Tibial artery (tissue), 4 donors: ENCODE measurements around the gene OR13C9.
"Not testable (repeated sequence)": the region's sequence is repeated elsewhere in the genome, so short reads cannot be mapped to it uniquely, and the experiment has no call there.

Experiments
- DNase-seq, 2 donors: peaks; one replicate each; pipeline ENCODE4 v3.0.0-alpha.2; 2019
- H3K27ac ChIP-seq, 2 donors: fragments of 200-600 bp; sonication (generic) in 1 of 2; 1 replicate in 1 of 2; 2 replicates in 1 of 2; pipeline ENCODE4 v1.5.1; 2018 to 2019; ENCODE audit warnings: mild to moderate bottlenecking in 1 of 2
- H3K27me3 ChIP-seq, 2 donors: fragments of 200-600 bp; sonication (generic) in 1 of 2; one replicate each; pipeline versions ENCODE4 v1.5.1 to v1.6.0; 2016 to 2019
- H3K36me3 ChIP-seq, 3 donors: fragments of 200-600 bp; sonication (generic) in 2 of 3; one replicate each; pipeline ENCODE4 v1.5.1; 2016 to 2019; ENCODE audit warnings: mild to moderate bottlenecking in 2 of 3
- H3K4me1 ChIP-seq, 4 donors: fragments of 200-600 bp; sonication (generic) in 2 of 4; 1 replicate in 3 of 4; 2 replicates in 1 of 4; pipeline ENCODE4 v1.5.1; 2016 to 2019
- H3K4me3 ChIP-seq, 2 donors: fragments of 200-600 bp; sonication (generic) in 1 of 2; 1 replicate in 1 of 2; 2 replicates in 1 of 2; pipeline ENCODE4 v1.5.1; 2018 to 2019; ENCODE audit warnings: mild to moderate bottlenecking in 2 of 2
- H3K9me3 ChIP-seq, 3 donors: fragments of 200-600 bp; sonication (generic) in 1 of 3; one replicate each; pipeline ENCODE4 v1.5.1; 2016 to 2019
- intact Hi-C: fragments of 100-400 bp; cut with DNase I; formaldehyde crosslinking; loops from one replicate; pipeline ENCODE4 v1.15.0; 2023; ENCODE audit warnings: low total_unique reads
- TF ChIP-seq, protein P1 (sequence below), 2 experiments: fragments of 200-600 bp in 1 of 2; fragments of 450-650 bp in 1 of 2; IDR thresholded peaks; one replicate each; pipeline ENCODE4 v1.5.1; 2017 to 2019; ENCODE audit warnings: antibody characterized with exemption in 2 of 2, mild to moderate bottlenecking in 1 of 2, moderate library complexity in 1 of 2

Gene OR13C9, protein sequence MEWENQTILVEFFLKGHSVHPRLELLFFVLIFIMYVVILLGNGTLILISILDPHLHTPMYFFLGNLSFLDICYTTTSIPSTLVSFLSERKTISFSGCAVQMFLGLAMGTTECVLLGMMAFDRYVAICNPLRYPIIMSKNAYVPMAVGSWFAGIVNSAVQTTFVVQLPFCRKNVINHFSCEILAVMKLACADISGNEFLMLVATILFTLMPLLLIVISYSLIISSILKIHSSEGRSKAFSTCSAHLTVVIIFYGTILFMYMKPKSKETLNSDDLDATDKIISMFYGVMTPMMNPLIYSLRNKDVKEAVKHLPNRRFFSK

DNA sequence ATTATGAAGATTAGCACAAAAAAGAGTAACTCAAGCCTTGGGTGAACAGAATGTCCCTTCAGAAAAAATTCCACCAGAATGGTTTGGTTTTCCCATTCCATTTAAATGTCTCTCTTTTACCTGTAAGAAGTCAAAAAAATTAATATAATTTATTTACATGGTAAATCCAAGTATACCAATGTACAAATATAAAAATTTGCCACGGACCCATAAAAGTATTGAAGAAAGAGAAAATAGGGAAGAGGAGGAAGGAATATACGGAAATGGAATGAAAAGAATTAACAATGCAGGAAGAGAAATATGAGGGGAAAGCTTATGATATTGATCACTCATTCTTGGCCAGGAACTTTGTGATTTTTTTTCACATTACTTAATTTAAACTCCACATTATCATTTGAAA lies at the start of gene OR13C9:
OR13C9 (minus strand) TSS at position 101 of the 400 bp plus-strand sequence; CDS start at position 101, 0 bp downstream.
- no peak for DNase-seq
- Histone ChIP-seq H3K27me3 (no peaks in the 10 kb centered on the region), H3K4me3 (no peak within 1 kb of the TSS), H3K36me3 (no peaks in the 10 kb centered on the region), H3K9me3 (no peaks in the 10 kb centered on the region), H3K4me1 (no peaks in the 10 kb centered on the region), H3K27ac (no peak within 1 kb of the TSS)
- intact Hi-C loops: no loop called here
- TF ChIP-seq, protein P1, sequence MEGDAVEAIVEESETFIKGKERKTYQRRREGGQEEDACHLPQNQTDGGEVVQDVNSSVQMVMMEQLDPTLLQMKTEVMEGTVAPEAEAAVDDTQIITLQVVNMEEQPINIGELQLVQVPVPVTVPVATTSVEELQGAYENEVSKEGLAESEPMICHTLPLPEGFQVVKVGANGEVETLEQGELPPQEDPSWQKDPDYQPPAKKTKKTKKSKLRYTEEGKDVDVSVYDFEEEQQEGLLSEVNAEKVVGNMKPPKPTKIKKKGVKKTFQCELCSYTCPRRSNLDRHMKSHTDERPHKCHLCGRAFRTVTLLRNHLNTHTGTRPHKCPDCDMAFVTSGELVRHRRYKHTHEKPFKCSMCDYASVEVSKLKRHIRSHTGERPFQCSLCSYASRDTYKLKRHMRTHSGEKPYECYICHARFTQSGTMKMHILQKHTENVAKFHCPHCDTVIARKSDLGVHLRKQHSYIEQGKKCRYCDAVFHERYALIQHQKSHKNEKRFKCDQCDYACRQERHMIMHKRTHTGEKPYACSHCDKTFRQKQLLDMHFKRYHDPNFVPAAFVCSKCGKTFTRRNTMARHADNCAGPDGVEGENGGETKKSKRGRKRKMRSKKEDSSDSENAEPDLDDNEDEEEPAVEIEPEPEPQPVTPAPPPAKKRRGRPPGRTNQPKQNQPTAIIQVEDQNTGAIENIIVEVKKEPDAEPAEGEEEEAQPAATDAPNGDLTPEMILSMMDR (IDR thresholded peaks at IDR 0.05): no peak

GRCh38 chr9:104658496-104659195 lies 40.6 kb upstream of the OR13C9 start:
- Histone ChIP-seq H3K4me3 (no peak overlapping the region), H3K36me3 (no peaks in the 10 kb centered on the region), H3K27ac (no peak overlapping the region), H3K9me3 (no peaks in the 10 kb centered on the region), H3K4me1 (no peaks in the 10 kb centered on the region), H3K27me3 (no peaks in the 10 kb centered on the region)
- intact Hi-C loops: no loop called here
- TF ChIP-seq, protein P1 (IDR thresholded peaks at IDR 0.05): no peak
- DNase-seq: no peak

DNA sequence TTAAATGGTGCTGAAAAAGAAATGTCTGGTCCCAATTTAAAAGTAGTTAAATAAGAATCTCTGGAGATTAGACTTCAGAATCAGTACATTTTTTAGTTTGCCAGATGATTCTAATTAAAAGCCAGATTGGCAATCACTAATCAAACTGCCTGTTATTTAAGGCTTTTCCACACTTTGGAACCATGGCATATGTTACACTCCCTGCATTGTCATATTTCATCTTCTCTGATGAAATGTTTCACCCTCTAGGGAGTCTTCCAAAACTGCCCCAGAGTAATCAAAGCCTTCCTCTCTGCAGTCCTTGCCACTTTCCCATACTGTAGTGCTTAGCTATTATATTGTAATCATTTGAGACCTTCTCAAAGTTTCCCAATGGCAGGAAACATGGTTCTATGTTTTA lies 17.5 kb upstream of the OR13C9 start:
- H3K9me3 ChIP-seq: peaks cover 0 to 17% (median 12%) of the 10 kb centered on the region in 3 donors
- no peak for DNase-seq
- H3K36me3 ChIP-seq: no peaks in the 10 kb centered on the region
- H3K4me1 ChIP-seq: no peaks in the 10 kb centered on the region
- no peak overlapping the region for H3K27ac ChIP-seq
- TF ChIP-seq, protein P1 (IDR thresholded peaks at IDR 0.05): no peak
- no peak overlapping the region for H3K4me3 ChIP-seq
- intact Hi-C loops: no loop called here
- no peaks in the 10 kb centered on the region for H3K27me3 ChIP-seq

GRCh38 chr9:104633976-104634520 lies 16.0 kb upstream of the OR13C9 start:
- H3K27ac ChIP-seq: no peak overlapping the region
- H3K36me3 ChIP-seq: no peaks in the 10 kb centered on the region
- no peaks in the 10 kb centered on the region for H3K27me3 ChIP-seq
- TF ChIP-seq, protein P1 (IDR thresholded peaks at IDR 0.05): no peak
- no peak for DNase-seq
- H3K4me1 ChIP-seq: no peaks in the 10 kb centered on the region
- intact Hi-C loops: no loop called here
- no peak overlapping the region for H3K4me3 ChIP-seq
- peaks cover 0 to 9% (median 4%) of the 10 kb centered on the region in 3 donors for H3K9me3 ChIP-seq

GRCh38 chr9:104625964-104626363 lies 8.0 kb upstream of the OR13C9 start:
- intact Hi-C loops, H3K27me3 ChIP-seq, H3K4me3 ChIP-seq, H3K4me1 ChIP-seq, H3K36me3 ChIP-seq, H3K27ac ChIP-seq, DNase-seq, H3K9me3 ChIP-seq: not testable (repeated sequence)

- no peaks in the 10 kb centered on the region for H3K27me3 ChIP-seq
- H3K4me3 ChIP-seq: no peak overlapping the region
- no peak for DNase-seq
- no peaks in the 10 kb centered on the region for H3K36me3 ChIP-seq
- H3K27ac ChIP-seq: no peak overlapping the region
- intact Hi-C loops: no loop called here
- TF ChIP-seq, protein P1 (IDR thresholded peaks at IDR 0.05): no peak
- H3K4me1 ChIP-seq: no peaks in the 10 kb centered on the region
- no peaks in the 10 kb centered on the region for H3K9me3 ChIP-seq
Measured at GRCh38 chr9:104617418-104617817, 586 bp downstream of the OR13C9 start.
